Hepatocyte (in vitro differentiated cells): Measurements from ENCODE around the gene BBX. TPM values are rescaled to one million over a fixed set of nuclear protein-coding genes. Genes with fewer than 3 reads are reported as not detected.

Source experiments
- DNase-seq: peaks from one replicate; pipeline ENCODE4 v3.0.0-alpha.2; 2016; ENCODE audit warnings: low spot score
- H2AFZ ChIP-seq: fragments of 200-600 bp; sonication (generic); 2 replicates; pipeline ENCODE4 v1.6.0; 2016; ENCODE audit warnings: antibody characterized with exemption, mild to moderate bottlenecking
- H3K27ac ChIP-seq: fragments of 200-600 bp; sonication (generic); 2 replicates; pipeline ENCODE4 v1.5.1; 2016; ENCODE audit warnings: mild to moderate bottlenecking
- H3K27me3 ChIP-seq: fragments of 200-600 bp; sonication (generic); 2 replicates; pipeline ENCODE4 v1.6.1; 2016
- H3K36me3 ChIP-seq: fragments of 200-600 bp; sonication (generic); replicated peaks from 2 replicates; pipeline ENCODE4 v1.5.1; 2016; ENCODE audit warnings: low read depth; ENCODE audit not compliant: insufficient read depth
- H3K4me1 ChIP-seq: fragments of 200-600 bp; sonication (generic); 2 replicates; pipeline ENCODE4 v1.5.1; 2016; ENCODE audit warnings: mild to moderate bottlenecking, moderate library complexity; ENCODE audit not compliant: insufficient read depth
- H3K4me2 ChIP-seq: fragments of 200-600 bp; sonication (generic); 2 replicates; pipeline ENCODE4 v1.6.0; 2016
- H3K4me3 ChIP-seq: fragments of 200-600 bp; sonication (generic); 2 replicates; pipeline ENCODE4 v1.5.1; 2016; ENCODE audit warnings: mild to moderate bottlenecking
- H3K79me2 ChIP-seq: fragments of 200-600 bp; sonication (generic); 2 replicates; pipeline ENCODE4 v1.6.0; 2017; ENCODE audit warnings: mild to moderate bottlenecking
- H3K9me2 ChIP-seq: fragments of 200-600 bp; sonication (generic); replicated peaks from 2 replicates; pipeline ENCODE4 v1.6.0; 2017; ENCODE audit warnings: mild to moderate bottlenecking; ENCODE audit not compliant: insufficient read depth
- H3K9me3 ChIP-seq: fragments of 200-600 bp; sonication (generic); 2 replicates; pipeline ENCODE4 v1.5.1; 2016; ENCODE audit warnings: low read depth, mild to moderate bottlenecking
- H4K20me1 ChIP-seq: fragments of 200-600 bp; sonication (generic); 2 replicates; pipeline ENCODE4 v1.6.0; 2016; ENCODE audit warnings: mild to moderate bottlenecking; ENCODE audit not compliant: insufficient read depth, poor library complexity, severe bottlenecking
- CTCF ChIP-seq: fragments of 200-600 bp; sonication (generic); IDR thresholded peaks from 2 replicates; pipeline ENCODE4 v1.5.1; 2016; ENCODE audit warnings: antibody characterized with exemption, mild to moderate bottlenecking; ENCODE audit not compliant: poor library complexity
- EZH2 ChIP-seq: fragments of 200-600 bp; sonication (generic); IDR thresholded peaks from 2 replicates; pipeline ENCODE4 v1.6.1; 2016; ENCODE audit warnings: antibody characterized with exemption, mild to moderate bottlenecking, borderline replicate concordance
- EZH2phosphoT487 ChIP-seq: fragments of 200-600 bp; sonication (generic); IDR thresholded peaks from one replicate; pipeline ENCODE4 v1.6.1; 2018; ENCODE audit warnings: antibody characterized with exemption, mild to moderate bottlenecking, low read depth, moderate library complexity; ENCODE audit not compliant: unreplicated experiment, severe bottlenecking
- WGBS: methylation state at CpG from one replicate; pipeline ENCODE4 v1.1.6; 2016; ENCODE audit warnings: low lambda C conversion rate; ENCODE audit errors: missing lambda C conversion rate; 5-methylcytosine and 5-hydroxymethylcytosine counted together
- polyA plus RNA-seq: library from polyadenylated mRNA; unstranded; fragments of >200 nt; fragmentation: Nextera tagmentation; extraction: Ambion mirVana; gene quantifications from 2 replicates; pipeline ENCODE4 v1.2.1, GENCODE V29; 2016
- total RNA-seq: library from RNA; depleted of rRNA; stranded (reverse); fragments of >200 nt; gene quantifications from 2 replicates; pipeline ENCODE4 v1.2.3, GENCODE V29; 2014

The BBX gene
- total and polyA plus RNA-seq, 2 experiments from 2014 or later, result 63.7 to 75.2 TPM

- H4K20me1 ChIP-seq, result no peaks in the 10 kb centered on the region
- no peak overlapping the region for H3K4me3 ChIP-seq
- WGBS, result 88% methylated on average over 3 of the region's 3 CpGs
- no peaks in the 10 kb centered on the region for H3K4me1 ChIP-seq
- no peaks in the 10 kb centered on the region for H3K9me3 ChIP-seq
- no peak for TF ChIP-seq EZH2phosphoT487
- no peak for TF ChIP-seq EZH2
- no peak for TF ChIP-seq CTCF
- H3K79me2 ChIP-seq, result no peaks in the 10 kb centered on the region
- H3K27me3 ChIP-seq, result no peaks in the 10 kb centered on the region
- H3K4me2 ChIP-seq, result no peak overlapping the region
- no peaks in the 10 kb centered on the region for H3K36me3 ChIP-seq
- no peaks in the 10 kb centered on the region for H3K9me2 ChIP-seq
- DNase-seq, result no peak
- H3K27ac ChIP-seq, result no peak overlapping the region
- H2AFZ ChIP-seq, result no peak overlapping the region
Observed at GRCh38 chr3:107734317-107734716, 211.6 kb downstream of the BBX start.

- no peaks in the 10 kb centered on the region for H3K27me3 ChIP-seq
- H3K27ac ChIP-seq, result no peak overlapping the region
- no peaks in the 10 kb centered on the region for H3K79me2 ChIP-seq
- no peak overlapping the region for H3K4me2 ChIP-seq
- H2AFZ ChIP-seq, result no peak overlapping the region
- H3K9me3 ChIP-seq, result no peaks in the 10 kb centered on the region
- TF ChIP-seq CTCF (no peak), EZH2 (no peak), EZH2phosphoT487 (no peak)
- H4K20me1 ChIP-seq, result no peaks in the 10 kb centered on the region
- H3K4me3 ChIP-seq, result no peak overlapping the region
- H3K9me2 ChIP-seq, result no peaks in the 10 kb centered on the region
- no peaks in the 10 kb centered on the region for H3K36me3 ChIP-seq
- H3K4me1 ChIP-seq, result no peaks in the 10 kb centered on the region
- DNase-seq, result no peak
Observed at GRCh38 chr3:107737914-107738313, 215.2 kb downstream of the BBX start.

DNA sequence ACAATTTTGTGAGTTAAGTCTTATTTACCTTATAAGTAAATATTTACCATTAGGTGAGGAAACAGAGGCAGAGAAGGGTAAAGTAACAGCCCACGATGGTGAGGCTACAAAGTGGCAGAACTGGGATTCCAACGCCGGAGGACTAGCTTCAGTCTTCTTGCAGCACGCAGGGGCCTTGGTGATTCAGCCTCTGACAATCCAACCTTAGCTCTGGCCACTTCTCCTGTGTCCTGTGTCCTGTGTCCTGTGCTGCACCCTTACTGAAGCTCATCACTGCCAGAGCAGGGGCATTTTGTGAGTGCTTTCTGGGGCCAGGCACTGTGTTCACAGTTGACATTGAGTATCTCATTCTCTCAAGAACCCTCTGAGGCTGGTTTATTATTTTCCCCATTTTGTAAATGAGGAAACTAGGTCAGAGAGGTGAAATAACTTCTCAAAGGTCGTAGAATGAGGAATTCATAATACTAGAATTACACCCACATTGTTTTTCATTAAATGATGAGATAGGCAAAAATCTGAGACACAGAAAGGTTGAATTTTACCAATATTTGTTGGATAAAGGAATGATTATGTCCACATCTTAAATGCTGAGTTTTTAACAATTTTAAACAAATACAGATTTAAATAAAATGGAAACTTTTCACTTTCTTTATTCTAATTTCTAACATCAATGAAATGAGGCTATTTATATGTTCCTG lies 215.9 kb downstream of the BBX start:
- H3K9me2 ChIP-seq, result no peaks in the 10 kb centered on the region
- H3K79me2 ChIP-seq, result no peaks in the 10 kb centered on the region
- 81% methylated on average over 5 of the region's 5 CpGs for WGBS
- no peak for TF ChIP-seq CTCF
- TF ChIP-seq EZH2, result no peak
- TF ChIP-seq EZH2phosphoT487, result no peak
- no peak overlapping the region for H3K27ac ChIP-seq
- no peaks in the 10 kb centered on the region for H3K36me3 ChIP-seq
- H3K4me3 ChIP-seq, result no peak overlapping the region
- no peaks in the 10 kb centered on the region for H4K20me1 ChIP-seq
- DNase-seq, result no peak
- H2AFZ ChIP-seq, result no peak overlapping the region
- H3K4me2 ChIP-seq, result no peak overlapping the region
- H3K4me1 ChIP-seq, result no peaks in the 10 kb centered on the region
- H3K27me3 ChIP-seq, result no peaks in the 10 kb centered on the region
- H3K9me3 ChIP-seq, result no peaks in the 10 kb centered on the region

- Histone ChIP-seq H3K4me1 (no peaks in the 10 kb centered on the region), H4K20me1 (no peaks in the 10 kb centered on the region), H3K27me3 (no peaks in the 10 kb centered on the region), H2AFZ (no peak overlapping the region), H3K4me2 (no peak overlapping the region), H3K9me2 (no peaks in the 10 kb centered on the region), H3K4me3 (no peak overlapping the region), H3K36me3 (no peaks in the 10 kb centered on the region), H3K9me3 (no peaks in the 10 kb centered on the region), H3K27ac (no peak overlapping the region), H3K79me2 (no peaks in the 10 kb centered on the region)
- TF ChIP-seq CTCF (no peak), EZH2phosphoT487 (no peak), EZH2 (no peak)
- WGBS, result 61% methylated on average over 3 of the region's 3 CpGs
- no peak for DNase-seq
Observed at GRCh38 chr3:107739227-107739626, 216.5 kb downstream of the BBX start.
